Stimulated activated CD4-positive, alpha-beta T cell treated with anti-CD3 and anti-CD28 coated beads, Interleukin-1b, Interleukin-23, amount 100 ng/mL, for 1 hour (primary cell): ENCODE measurements around the gene ADAMTSL1.

Experiments
- DNase-seq, 2 donors: peaks; one replicate each; pipeline ENCODE4 v3.0.0-alpha.2; 2020; ENCODE audit warnings: low read depth in 2 of 2

The ADAMTSL1 gene

DNA sequence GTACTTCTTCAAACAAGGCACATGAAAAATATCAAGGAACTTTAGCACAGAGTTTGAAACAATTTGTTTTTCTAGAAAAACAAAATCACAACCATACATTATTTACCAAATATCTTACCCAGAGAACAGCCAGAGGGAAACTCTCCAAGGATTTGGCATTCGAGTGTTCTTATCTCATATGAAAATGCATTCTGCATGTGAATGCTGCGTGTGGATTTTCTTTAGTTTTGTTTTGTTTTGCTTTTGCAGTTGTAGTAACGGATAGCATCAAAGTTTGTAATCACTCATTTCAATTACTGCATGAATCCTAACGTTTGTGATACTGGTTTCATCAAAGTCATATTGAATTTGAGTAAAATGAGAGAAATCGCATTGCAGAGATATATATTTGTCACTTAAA is 28.0 kb downstream of the ADAMTSL1 start:
- no peak for DNase-seq

DNA sequence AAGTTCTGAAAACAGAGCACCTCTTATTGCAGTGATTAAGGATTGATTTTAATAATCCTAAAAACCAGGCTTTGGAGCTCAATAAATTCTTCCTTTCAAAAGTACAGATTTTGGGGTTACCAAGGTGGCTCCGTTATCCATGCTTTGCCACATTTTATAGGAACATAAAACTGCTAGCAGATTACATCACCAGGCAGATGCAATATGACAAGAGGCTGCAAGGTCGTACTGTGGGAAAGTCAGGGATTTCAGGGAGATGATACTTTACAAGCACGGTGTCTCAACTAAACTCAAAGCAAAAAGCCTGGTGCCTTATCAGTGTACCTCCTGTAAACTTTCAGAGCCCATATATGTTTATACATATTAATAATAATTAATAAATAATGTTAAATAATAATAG is 28.6 kb downstream of the ADAMTSL1 start:
- DNase-seq = no peak

DNA sequence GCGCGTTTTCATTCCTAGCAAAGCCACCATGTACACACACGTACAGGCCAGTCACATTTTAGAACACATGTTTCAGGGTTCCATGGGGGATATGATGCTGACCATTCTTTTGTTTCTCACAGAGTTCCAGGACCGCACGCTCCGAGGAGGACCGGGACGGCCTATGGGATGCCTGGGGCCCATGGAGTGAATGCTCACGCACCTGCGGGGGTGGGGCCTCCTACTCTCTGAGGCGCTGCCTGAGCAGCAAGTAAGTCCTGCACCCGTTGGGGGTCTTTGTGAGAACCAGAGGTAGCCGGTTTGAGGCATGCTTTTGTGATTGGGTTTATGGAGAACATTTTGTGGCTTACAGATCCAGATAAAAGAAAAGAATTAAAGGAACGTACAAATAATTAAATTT is 30.8 kb downstream of the ADAMTSL1 start:
- DNase-seq = no peak

DNA sequence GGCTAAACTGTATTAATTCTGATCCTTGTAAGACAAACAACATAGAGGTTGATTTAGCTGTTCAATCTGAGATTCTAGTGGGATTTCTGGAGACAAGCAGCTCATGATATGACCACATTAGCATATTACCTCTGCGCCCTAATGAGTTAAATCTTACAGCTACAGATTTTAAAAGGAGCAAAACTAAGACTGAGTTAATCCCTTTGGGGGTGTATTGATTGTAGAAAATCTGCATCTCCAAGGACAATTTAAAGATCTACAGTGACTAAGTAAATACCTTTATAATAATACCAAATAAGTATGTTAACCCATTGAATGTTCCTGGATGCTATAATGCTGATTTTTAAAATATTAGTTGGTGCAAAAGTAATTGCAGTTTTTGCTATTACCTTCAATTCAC is 33.2 kb downstream of the ADAMTSL1 start:
- DNase-seq = no peak

DNA sequence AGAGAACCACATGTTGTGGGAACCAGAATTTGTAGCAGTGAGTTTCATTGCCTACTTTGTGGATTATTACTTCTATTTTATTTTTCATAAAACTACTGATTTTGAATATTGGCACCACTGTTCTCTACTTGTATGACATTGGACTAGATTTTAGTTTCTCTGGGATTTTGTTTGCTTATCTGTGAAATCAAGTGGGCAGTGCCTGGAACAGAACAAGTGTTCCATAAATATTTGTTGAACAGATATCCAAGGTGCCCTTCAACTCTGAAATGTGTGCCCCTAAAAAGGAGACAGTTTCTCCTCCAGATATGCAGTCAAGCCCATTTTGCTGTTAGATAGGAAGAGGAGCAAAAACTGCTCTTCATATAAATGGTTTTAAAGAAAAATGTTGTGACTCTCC is 42.6 kb downstream of the ADAMTSL1 start:
- DNase-seq = no peak

DNA sequence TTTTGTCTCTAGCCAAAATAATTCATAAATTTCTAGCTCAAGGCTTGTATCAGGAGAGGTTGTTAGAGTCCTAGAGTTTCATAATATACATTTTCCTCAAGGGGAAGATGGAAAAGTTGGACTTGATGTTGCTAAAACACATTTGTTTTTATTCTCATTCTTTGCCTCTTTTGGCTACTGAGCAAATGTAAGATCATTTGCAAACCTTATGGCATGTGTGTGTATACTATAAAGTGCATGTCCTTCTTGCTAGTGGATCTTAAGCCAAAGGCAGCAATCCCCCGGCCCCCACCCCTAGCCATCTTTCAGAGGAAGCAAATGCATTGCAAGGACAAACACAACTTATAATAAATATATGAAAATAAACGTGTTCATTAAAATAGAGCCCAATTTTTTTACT is 43.0 kb downstream of the ADAMTSL1 start:
- no peak for DNase-seq

DNA sequence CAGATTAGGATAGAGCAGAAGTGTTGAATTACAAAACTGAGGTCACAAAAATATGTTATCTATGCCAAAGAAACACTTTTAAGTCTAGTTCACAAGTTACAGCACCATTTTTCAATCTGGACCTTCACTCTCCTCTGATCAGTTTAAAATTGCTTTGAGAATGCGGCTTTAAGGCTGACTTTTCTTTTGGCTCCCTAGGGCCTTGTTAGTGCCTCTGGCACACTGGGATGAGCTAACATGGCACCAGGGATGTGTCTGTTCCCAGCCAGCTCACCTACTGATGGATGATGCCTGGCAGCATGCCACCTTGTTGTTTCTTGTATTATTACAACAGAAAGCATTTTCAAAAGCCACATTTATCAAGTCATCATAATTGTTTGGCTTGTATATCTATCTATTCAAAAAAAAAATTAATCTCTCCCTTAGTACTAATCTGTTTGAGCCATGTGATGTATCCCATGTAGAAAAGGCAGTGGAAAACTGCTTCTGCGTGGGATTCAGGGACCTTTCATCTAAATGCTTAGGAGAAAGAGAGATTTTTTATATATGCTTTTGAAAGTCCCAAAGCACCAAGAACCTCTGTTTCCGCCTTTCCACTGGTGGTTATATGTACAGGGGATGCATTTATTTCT is 46.6 kb downstream of the ADAMTSL1 start:
- DNase-seq = no peak

DNA sequence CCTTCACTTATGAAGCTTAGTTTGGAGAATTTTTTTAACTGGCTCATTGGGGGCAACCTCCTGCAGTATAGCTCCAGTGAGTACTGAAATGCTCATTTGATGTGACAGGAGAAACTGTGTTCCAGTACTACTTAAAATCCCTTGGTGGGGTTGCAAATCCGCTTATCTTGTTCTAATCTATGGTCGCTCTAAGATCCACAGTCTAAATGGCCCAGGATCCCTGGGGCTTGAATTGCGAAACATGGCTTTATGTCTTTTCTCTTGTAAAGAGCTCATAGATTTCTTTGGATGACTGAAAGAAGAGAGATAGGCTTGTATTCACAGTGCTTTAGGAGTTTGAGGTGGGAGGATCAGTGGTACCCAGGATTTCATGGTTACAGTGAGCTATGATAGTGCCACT is 52.7 kb downstream of the ADAMTSL1 start:
- DNase-seq = no peak

DNA sequence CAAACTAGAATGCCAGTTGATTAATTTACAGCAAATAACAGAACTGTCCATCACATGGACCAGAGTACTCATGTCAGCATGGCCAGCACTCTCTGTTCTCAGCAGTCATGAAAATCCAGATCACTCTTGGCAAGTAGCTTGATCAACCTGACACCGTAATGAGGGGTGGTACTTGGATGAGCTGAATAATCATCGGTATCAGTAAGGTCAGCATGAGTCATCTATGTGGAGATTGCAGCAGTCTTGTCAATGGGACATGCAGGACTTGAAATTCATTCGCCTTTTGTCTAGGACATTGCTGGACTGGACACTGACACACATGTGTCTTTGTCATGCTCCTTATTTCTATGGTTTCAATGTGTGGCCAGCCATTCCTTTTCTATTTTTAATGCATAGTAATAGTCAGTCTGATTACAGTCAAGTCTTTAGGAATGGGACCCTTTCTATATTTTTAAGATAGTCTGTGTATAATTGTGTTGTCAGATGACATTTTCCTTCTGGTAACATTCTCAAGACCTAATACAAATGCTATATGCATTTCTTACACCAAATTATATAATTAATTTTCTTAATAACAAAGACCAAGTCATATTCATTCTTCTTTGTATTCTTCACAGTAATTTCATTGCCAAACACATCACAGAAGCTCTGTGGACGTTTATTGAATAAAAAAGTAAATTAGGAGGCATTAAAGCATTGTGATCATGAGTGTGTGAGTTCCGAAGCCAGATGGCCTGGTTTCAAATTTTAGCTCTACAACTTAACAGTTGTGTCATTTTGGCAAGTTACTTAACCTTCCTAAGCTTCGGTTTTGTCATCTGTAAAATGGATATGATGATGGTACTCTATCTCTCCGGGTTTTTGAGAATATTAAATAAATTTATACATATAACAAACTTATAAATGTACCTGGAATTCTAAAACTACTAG is 57.4 kb downstream of the ADAMTSL1 start:
- DNase-seq = no peak

DNA sequence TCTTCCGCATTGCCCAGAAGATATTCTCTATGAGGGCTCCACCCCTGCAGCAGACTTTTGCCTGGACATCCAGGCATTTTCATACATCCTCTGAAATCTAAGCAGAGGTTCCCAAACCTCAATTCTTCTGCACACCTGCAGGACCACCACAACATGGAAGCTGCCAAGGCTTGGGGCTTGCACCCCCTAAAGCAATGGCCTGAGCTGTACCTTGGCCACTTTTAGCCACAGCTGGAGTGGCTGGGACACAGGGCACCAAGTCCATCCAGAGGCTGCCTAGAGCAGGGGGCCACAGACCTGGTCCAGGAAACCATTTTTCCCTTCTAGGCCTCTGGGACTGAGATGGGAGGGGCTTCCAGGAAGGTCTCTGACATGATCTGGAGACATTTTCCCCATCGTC is 60.7 kb downstream of the ADAMTSL1 start:
- no peak for DNase-seq

DNA sequence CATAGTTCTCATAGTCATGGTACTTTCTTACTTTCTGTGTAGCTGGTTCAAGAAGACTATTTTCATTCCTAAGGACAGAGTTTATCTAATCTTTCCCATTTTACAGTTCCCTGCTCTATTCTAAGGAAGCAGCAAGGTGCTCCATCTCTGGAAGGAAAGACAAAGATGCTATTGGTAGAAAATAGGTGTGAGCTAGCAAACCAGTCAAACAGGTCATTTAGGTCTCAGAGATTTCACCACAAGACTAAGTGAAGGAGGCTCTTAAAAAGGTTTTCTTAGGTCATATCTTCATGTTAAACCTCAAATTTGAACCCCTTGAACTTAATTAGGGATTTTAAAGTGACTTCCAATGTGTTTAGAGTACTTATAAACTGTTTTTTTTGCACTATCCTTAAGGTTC is 62.6 kb downstream of the ADAMTSL1 start:
- DNase-seq = no peak

DNA sequence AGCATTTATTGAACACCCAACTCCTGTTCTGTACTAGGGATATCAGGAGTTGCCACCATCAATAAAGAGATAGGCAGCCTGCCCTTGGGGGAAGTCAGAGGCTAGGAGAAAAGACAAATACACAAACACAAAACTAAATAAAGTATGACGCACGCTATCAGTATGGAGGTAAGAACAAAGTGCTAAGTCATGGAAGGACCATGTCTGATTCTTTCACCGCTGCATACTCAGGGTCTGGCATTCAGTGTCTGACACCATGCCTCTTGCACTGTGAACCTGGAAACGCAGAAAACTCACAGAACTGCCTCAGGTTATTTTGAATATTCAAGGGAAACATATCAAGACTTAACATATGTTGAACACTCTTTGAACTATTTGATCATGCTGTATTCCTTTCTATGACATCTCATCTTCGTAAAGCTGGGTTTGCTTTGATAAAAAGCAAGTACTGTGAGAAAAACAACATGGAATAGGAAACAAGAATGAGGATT is 65.3 kb downstream of the ADAMTSL1 start:
- DNase-seq = no peak

DNA sequence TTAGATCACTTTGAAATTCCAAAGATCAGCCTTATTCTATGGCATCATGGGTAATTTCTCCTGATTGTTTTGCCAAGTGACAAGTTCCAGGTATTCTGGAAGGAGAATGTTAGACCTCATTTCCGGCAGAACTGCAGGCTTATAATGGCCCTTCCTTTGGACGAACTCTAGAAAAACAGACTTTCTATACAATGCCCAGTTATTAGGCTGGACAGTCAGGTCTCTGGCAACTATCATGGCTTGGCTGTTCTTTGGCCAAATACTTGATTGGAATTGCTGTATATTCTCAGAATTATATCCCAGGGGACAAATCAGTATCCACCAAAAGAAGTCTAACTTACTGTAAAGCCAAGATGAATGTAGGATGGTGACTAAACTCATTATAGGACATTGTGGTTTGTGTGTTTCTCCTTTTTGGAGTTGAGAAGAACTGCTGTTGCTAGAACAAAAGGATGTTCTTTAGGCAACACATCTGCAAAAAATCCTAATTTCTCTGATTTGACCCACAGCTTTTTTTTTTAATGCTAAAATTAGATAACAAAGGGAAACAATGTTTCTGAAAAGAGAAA is 69.0 kb downstream of the ADAMTSL1 start:
- no peak for DNase-seq

DNA sequence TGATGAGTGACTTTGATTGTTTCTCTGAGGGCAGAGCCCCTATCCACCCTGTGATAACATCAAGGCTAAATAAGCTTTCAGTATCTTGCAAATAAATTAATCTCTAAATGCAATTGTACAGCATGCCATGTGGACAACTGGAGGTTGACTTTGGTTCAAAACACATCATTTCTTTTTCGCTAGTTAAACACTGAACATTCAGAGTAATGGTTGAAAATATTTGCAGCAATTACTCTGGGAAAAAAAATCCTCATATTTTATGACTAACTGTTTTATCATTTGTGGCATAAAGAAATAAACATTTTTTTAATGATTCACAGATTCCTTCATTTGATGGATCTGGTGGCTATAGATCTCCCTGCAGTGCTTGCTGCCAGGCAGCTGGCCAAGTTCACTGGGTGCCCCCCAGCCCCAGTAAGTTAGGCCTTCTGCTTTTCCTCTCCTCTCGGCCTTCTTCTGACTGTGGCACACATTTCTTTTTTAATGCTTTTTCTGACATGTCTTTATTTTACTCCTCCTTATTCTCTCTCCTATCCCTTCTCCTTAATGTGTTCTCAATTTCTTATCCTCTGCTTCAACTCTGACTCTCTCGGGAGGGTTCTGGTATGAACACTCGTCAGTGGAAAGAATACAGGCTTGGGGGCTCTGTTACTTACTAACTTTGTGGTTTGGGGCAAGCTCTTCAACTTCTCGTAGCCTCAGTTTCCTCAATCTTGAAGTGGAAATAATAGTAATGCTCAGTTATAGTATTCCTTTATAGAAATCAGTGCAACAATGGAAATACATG is 69.6 kb downstream of the ADAMTSL1 start:
- DNase-seq = no peak

DNA sequence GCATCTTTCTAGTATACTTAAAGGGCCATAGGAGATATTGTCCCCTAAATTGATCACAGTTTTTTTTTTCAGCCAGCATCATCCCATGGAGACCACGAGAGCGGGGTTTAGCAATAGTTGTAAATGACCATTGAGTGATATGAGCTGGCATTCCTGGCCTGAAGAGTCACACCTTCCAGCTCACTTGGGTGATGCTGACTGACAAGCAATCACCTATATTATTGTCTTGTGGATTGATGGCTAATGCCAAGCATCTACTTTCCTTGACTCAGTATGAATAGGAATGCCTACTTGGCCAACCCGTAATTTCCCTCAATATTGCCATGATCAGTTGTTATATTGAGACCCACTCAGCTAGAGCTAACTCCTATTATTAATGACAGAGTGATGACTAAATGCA is 70.5 kb downstream of the ADAMTSL1 start:
- DNase-seq = no peak

DNA sequence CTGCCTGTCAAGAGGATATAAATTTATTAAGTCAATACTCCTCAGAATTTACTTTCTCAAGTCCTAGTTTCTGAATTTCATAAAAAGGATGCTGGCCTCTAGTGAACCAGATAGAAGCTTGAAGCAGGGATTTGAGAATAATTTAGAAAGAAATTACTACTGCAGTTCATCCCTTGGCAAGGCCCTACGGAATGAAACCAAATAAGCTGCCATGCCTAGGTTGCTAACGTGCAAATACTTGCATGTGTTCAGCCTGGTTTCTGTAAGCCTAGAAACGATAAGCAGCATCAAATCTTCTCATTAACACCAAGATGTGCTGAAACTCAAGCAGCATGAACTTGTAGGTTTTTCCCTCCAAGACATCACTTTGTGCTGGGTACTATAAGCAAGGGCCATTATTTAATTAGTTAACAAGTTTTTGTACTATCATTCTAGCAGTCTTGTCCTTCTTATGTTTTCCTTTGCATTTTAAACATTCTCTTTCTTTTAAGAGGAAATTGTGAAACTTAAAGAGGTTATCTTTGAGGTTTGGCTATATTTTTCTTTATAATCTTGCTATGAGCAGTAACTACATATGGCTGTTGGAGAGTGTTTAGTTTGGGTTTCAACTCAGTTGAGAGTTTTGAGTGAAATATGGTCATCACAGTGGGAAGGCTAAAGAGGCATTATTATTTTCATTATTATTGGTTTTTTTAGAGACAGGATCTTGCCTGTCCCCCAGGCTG is 71.8 kb downstream of the ADAMTSL1 start:
- no peak for DNase-seq

DNA sequence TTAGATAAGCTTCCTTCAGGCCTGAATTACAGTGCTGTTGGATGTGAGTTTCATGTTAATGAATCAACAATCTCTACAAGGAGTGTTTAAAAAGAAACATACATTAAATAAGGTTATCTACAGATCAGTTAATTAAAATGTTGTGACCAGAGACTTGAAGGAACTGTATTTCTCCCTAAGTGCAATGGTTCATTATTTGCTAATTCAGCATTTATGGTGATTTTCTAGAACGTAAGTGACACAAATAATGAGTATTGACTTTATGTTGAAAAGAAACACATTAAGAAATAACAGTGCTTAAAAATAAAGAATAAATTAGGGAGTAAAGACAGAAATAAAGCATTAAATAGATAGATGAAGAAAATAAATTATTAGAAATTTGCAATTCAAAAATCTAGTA is 74.5 kb downstream of the ADAMTSL1 start:
- DNase-seq = no peak

DNA sequence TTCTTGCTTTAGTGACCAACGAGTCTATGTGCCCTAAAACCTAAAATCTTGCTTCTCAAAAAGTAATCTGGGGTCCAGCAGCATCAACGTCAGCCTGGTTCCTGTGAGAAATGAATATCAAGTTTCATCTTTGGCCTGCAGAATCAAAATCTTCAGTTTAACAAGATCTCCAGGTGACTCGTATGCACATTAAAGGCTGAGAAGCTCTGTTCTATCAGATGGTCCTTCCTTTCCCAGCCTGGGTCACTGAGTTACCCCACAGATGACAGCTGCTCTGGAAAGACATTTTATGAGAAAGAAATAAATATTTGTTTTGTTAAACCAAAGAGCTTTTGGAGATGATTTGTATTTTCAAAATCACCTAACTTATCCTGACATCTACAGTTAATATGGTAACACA is 75.8 kb downstream of the ADAMTSL1 start:
- no peak for DNase-seq

DNA sequence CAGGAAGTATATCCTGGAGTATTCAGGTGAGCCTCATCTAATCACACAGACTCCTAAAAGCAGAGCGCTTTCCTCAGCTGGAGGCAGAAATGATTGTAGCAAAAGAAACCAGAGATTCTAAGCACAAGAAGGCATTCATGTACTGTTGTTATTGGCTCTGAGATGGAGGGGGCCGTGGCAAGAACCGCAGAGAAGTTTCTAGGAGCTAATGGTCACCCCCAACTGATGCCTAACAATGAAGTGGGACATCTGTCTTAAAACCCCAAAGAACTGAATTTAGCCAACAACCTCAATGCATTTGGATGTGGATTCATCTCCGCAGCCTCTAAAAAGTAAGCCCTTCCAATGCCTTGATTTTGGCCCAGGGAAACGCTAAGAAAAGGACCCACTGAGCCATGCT is 76.3 kb downstream of the ADAMTSL1 start:
- no peak for DNase-seq

DNA sequence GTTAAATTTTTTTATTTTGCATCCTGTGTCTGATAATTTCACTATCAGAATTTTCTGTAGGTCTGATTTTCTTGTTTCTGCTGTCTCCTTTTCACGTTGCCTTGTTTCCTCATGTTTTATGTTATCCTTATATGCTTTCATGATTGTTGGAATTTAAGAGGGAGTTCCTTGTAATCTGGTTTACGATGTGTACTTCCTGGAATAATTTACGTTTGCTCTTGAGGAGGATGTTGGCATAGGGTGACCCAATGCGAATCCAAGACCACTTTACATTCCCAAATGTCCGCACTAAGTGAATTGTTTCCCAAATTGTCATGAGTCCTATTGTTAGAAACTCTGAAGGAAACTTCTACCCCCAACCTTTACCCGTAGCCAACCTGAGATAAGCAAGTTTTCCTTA is 80.3 kb downstream of the ADAMTSL1 start:
- DNase-seq = no peak

DNA sequence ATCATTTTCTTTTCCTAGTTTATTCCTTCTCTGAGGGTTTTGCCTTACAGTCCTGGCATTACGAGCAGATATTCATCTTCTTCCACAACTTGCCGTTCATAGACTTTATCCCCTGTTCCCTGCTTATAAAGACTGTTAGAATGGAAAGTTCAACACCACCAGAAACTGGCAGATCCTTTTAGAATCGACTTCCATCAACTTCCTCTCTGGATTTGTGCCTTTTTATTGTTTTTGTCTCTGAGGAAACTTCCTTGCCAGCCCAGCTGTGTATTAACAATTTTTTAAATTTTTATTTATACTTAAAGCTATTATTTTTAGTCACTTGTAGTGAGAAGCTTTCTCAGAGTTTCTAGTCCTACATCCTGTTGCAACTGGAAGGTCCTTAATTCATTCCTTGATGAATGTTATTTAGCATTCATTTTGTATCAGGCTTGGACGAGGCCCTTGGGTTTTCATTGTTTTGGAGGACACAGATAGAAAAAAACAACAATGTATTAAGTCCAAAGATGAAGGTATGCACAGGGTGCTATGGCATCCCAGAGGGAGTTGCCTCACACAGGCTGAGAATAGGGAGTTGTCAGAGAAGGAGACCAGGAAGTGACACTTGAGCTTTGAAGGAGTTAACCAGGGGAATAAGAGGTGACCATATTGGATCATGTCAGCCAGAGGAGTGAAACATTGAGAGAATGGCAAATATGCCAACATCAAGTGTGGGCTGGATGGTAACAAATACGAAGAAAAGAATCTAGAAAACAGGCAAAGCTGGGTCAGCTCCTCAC is 81.3 kb downstream of the ADAMTSL1 start:
- no peak for DNase-seq
